Neural cell (in vitro differentiated cells): ENCODE results near the gene CCNG2. TPM values are rescaled to one million over a fixed set of nuclear protein-coding genes. Genes with fewer than 3 reads are reported as not detected.

Experiments
- H2AFZ ChIP-seq: fragments of 200-600, 300-800 bp; sonication (generic), shearing (Covaris generic); 2 replicates; pipeline ENCODE4 v1.6.0; 2014; ENCODE audit warnings: low read depth, mild to moderate bottlenecking, antibody characterized with exemption, low read length, moderate library complexity
- H3F3A ChIP-seq: fragments of 200-600 bp; shearing (Covaris generic); 2 replicates; pipeline ENCODE4 v1.6.1; 2016; ENCODE audit warnings: mild to moderate bottlenecking, moderate library complexity, mixed read lengths, antibody characterized with exemption, low read length; ENCODE audit not compliant: insufficient read depth, poor library complexity, severe bottlenecking
- H3K27ac ChIP-seq: fragments of 200-600, 300-800 bp; sonication (generic), shearing (Covaris generic); 2 replicates; pipeline ENCODE4 v1.5.1; 2014; ENCODE audit warnings: mild to moderate bottlenecking, low read length, moderate library complexity
- H3K27me3 ChIP-seq: fragments of 300-800, 200-600 bp; sonication (generic), shearing (Covaris generic); 2 replicates; pipeline ENCODE4 v1.6.0; 2014; ENCODE audit warnings: mild to moderate bottlenecking, low read depth, low read length, moderate library complexity; ENCODE audit not compliant: insufficient read depth
- H3K36me3 ChIP-seq: fragments of 300-800, 200-600 bp; sonication (generic), shearing (Covaris generic); 2 replicates; pipeline ENCODE4 v1.5.1; 2014; ENCODE audit warnings: mild to moderate bottlenecking, antibody characterized with exemption, low read length, moderate library complexity; ENCODE audit not compliant: insufficient read depth
- H3K4me2 ChIP-seq: fragments of 300-800, 200-600 bp; sonication (generic), shearing (Covaris generic); 2 replicates; pipeline ENCODE4 v1.6.0; 2014; ENCODE audit warnings: mild to moderate bottlenecking, low read length
- H3K4me3 ChIP-seq: fragments of 300-800, 200-600 bp; sonication (generic), shearing (Covaris generic); 2 replicates; pipeline ENCODE4 v1.5.1; 2014; ENCODE audit warnings: mild to moderate bottlenecking, low read length, moderate library complexity
- H3K79me2 ChIP-seq: fragments of 200-600 bp; shearing (Covaris generic); replicated peaks from 2 replicates; pipeline ENCODE4 v1.6.0; 2014; ENCODE audit warnings: mild to moderate bottlenecking, low read length, moderate library complexity; ENCODE audit not compliant: insufficient read depth
- H3K9ac ChIP-seq: fragments of 300-800, 200-600 bp; sonication (generic), shearing (Covaris generic); 2 replicates; pipeline ENCODE4 v1.6.1; 2016; ENCODE audit warnings: mild to moderate bottlenecking, low read length, mixed read lengths
- H3K9me2 ChIP-seq: fragments of 200-600 bp; shearing (Covaris generic); 2 replicates; pipeline ENCODE4 v1.6.1; 2016; ENCODE audit warnings: mild to moderate bottlenecking, low read length, mixed read lengths; ENCODE audit not compliant: insufficient read depth
- H3K9me3 ChIP-seq: fragments of 200-600, 300-800 bp; sonication (generic), shearing (Covaris generic); 2 replicates; pipeline ENCODE4 v1.6.1; 2016; ENCODE audit warnings: mild to moderate bottlenecking, mixed run types, low read length, moderate library complexity, mixed read lengths
- H4K20me1 ChIP-seq: fragments of 200-600 bp; shearing (Covaris generic); 2 replicates; pipeline ENCODE4 v1.6.1; 2016; ENCODE audit warnings: mild to moderate bottlenecking, mixed run types; ENCODE audit not compliant: insufficient read depth
- CTCF ChIP-seq: fragments of 450-650 bp; IDR thresholded peaks from 2 replicates; pipeline ENCODE4 v1.5.1; 2014; ENCODE audit warnings: antibody characterized with exemption, mild to moderate bottlenecking, moderate library complexity; ENCODE audit not compliant: poor library complexity, severe bottlenecking
- EP300 ChIP-seq: fragments of 450-650 bp; conservative IDR thresholded peaks from 2 replicates; pipeline ENCODE4 v1.6.1; 2014; ENCODE audit warnings: antibody characterized with exemption, mild to moderate bottlenecking, moderate library complexity; ENCODE audit not compliant: poor library complexity, severe bottlenecking
- EZH2 ChIP-seq: fragments of 200-600, 300-800 bp; shearing (Covaris generic), sonication (generic); IDR thresholded peaks from 2 replicates; pipeline ENCODE4 v1.6.1; 2014; ENCODE audit warnings: antibody characterized with exemption, low read length, borderline replicate concordance, mild to moderate bottlenecking; ENCODE audit not compliant: insufficient read depth, poor library complexity, severe bottlenecking
- MXI1 ChIP-seq: fragments of 450-650 bp; conservative IDR thresholded peaks from 2 replicates; pipeline ENCODE4 v1.6.1; 2014; ENCODE audit warnings: antibody characterized with exemption, mild to moderate bottlenecking; ENCODE audit not compliant: poor library complexity, severe bottlenecking
- POLR2AphosphoS5 ChIP-seq: IDR thresholded peaks from 2 replicates; pipeline ENCODE4 v1.6.1; 2012
- RAD21 ChIP-seq: fragments of 450-650 bp; conservative IDR thresholded peaks from 2 replicates; pipeline ENCODE4 v1.6.1; 2014; ENCODE audit warnings: antibody characterized with exemption, mild to moderate bottlenecking, moderate library complexity
- REST ChIP-seq: IDR thresholded peaks from 2 replicates; pipeline ENCODE4 v1.6.1; 2012; ENCODE audit warnings: borderline replicate concordance
- SMC3 ChIP-seq: fragments of 450-650 bp; conservative IDR thresholded peaks from 2 replicates; pipeline ENCODE4 v1.6.1; 2014; ENCODE audit warnings: antibody characterized with exemption, mild to moderate bottlenecking, moderate library complexity; ENCODE audit not compliant: poor library complexity
- TAF1 ChIP-seq: IDR thresholded peaks from 2 replicates; pipeline ENCODE4 v1.6.1; 2012; ENCODE audit warnings: low read depth
- polyA plus RNA-seq: library from polyadenylated mRNA; depleted of rRNA; stranded (reverse); fragments of >200 nt; gene quantifications from 2 replicates; pipeline ENCODE4 v1.2.3, GENCODE V29; 2014

The CCNG2 gene
- polyA plus RNA-seq, 1 donor from 2014 or later = 132 TPM

DNA sequence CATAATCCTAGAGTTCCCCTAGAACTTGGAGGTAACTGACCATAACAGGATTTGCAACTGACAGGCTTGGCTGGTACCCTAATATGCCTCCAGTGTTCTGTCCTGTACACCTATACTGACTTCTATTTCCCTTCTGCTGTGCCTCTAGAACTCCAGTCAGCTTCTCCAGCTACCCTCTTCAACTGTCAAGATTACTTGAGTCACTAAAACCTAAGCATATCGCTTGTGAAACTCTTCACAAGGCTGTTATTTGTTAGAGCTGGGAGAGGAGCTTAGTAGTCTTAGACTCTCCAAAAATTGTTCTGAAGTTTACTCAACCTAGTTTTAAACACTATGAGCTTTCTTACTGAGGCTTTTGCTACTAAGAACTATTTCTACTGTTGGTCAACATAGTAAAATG lies 52.0 kb downstream of the CCNG2 start:
- no peak overlapping the region for H3K27ac ChIP-seq
- H3K27me3 ChIP-seq = no peaks in the 10 kb centered on the region
- no peak overlapping the region for H3K9ac ChIP-seq
- no peaks in the 10 kb centered on the region for H3F3A ChIP-seq
- no peaks in the 10 kb centered on the region for H3K79me2 ChIP-seq
- H3K9me3 ChIP-seq = no peaks in the 10 kb centered on the region
- H3K4me2 ChIP-seq = no peak overlapping the region
- H3K36me3 ChIP-seq = no peaks in the 10 kb centered on the region
- H2AFZ ChIP-seq = no peak overlapping the region
- TF ChIP-seq REST = no peak
- no peak for TF ChIP-seq CTCF
- no peak for TF ChIP-seq POLR2AphosphoS5
- TF ChIP-seq RAD21 = no peak
- TF ChIP-seq EP300 = no peak
- no peak for TF ChIP-seq SMC3
- TF ChIP-seq TAF1 = no peak
- TF ChIP-seq MXI1 = no peak
- no peak for TF ChIP-seq EZH2
- H3K4me3 ChIP-seq = no peak overlapping the region
- H3K9me2 ChIP-seq = no peaks in the 10 kb centered on the region
- no peaks in the 10 kb centered on the region for H4K20me1 ChIP-seq

- Histone ChIP-seq H3K27me3 (no peaks in the 10 kb centered on the region), H3F3A (no peaks in the 10 kb centered on the region), H3K79me2 (no peaks in the 10 kb centered on the region), H3K4me3 (no peak overlapping the region), H3K9me2 (no peaks in the 10 kb centered on the region), H2AFZ (no peak overlapping the region), H3K9me3 (no peaks in the 10 kb centered on the region), H3K4me2 (no peak overlapping the region), H4K20me1 (no peaks in the 10 kb centered on the region), H3K27ac (no peak overlapping the region), H3K36me3 (no peaks in the 10 kb centered on the region), H3K9ac (no peak overlapping the region)
- no peak for TF ChIP-seq CTCF
- no peak for TF ChIP-seq TAF1
- TF ChIP-seq POLR2AphosphoS5 = no peak
- TF ChIP-seq EP300 = no peak
- no peak for TF ChIP-seq MXI1
- no peak for TF ChIP-seq SMC3
- TF ChIP-seq RAD21 = no peak
- TF ChIP-seq EZH2 = no peak
- TF ChIP-seq REST = no peak
Measured at GRCh38 chr4:77209936-77210335, 52.9 kb downstream of the CCNG2 start.
